Ishikawa (cell line): ENCODE data around the gene ATXN1L.

ENCODE experiments used
- CEBPB ChIP-seq: IDR thresholded peaks from 2 replicates; pipeline ENCODE4 v1.6.1; 2012
- CREB1 ChIP-seq: IDR thresholded peaks from 2 replicates; pipeline ENCODE4 v1.6.1; 2012; ENCODE audit warnings: low read depth
- EGR1 ChIP-seq: IDR thresholded peaks from 2 replicates; pipeline ENCODE4 v1.6.1; 2012
- EP300 ChIP-seq: IDR thresholded peaks from 2 replicates; pipeline ENCODE4 v1.6.1; 2012; ENCODE audit warnings: borderline replicate concordance
- FOXM1 ChIP-seq: IDR thresholded peaks from 2 replicates; pipeline ENCODE4 v1.6.1; 2012; ENCODE audit warnings: low read depth, borderline replicate concordance
- MAX ChIP-seq: IDR thresholded peaks from 2 replicates; pipeline ENCODE4 v1.6.1; 2012
- NFIC ChIP-seq: IDR thresholded peaks from 2 replicates; pipeline ENCODE4 v1.6.1; 2012
- RAD21 ChIP-seq: IDR thresholded peaks from 2 replicates; pipeline ENCODE4 v1.6.1; 2012; ENCODE audit warnings: low read depth
- REST ChIP-seq: IDR thresholded peaks from 2 replicates; pipeline ENCODE4 v1.6.1; 2012; ENCODE audit warnings: low read depth, mild to moderate bottlenecking
- TAF1 ChIP-seq: IDR thresholded peaks from 2 replicates; pipeline ENCODE4 v1.6.1; 2012; ENCODE audit warnings: low read depth, mild to moderate bottlenecking
- TCF12 ChIP-seq: IDR thresholded peaks from 2 replicates; pipeline ENCODE4 v1.6.1; 2012; ENCODE audit warnings: low read depth
- TEAD4 ChIP-seq: IDR thresholded peaks from 2 replicates; pipeline ENCODE4 v1.6.1; 2012
- USF1 ChIP-seq: IDR thresholded peaks from 2 replicates; pipeline ENCODE4 v1.6.1; 2012
- YY1 ChIP-seq: IDR thresholded peaks from 2 replicates; pipeline ENCODE4 v1.6.1; 2012; ENCODE audit warnings: low read depth
- ZBTB7A ChIP-seq: IDR thresholded peaks from 2 replicates; pipeline ENCODE4 v1.6.1; 2012; ENCODE audit warnings: low read depth

ATXN1L gene

GRCh38 chr16:71848622-71849021 is 2.8 kb downstream of the ATXN1L start:
- no peak for TF ChIP-seq TEAD4
- no peak for TF ChIP-seq FOXM1
- no peak for TF ChIP-seq YY1
- TF ChIP-seq CEBPB: no peak
- no peak for TF ChIP-seq ZBTB7A
- no peak for TF ChIP-seq TAF1

GRCh38 chr16:71851746-71852145 is 6.0 kb downstream of the ATXN1L start:
- no peak for TF ChIP-seq ZBTB7A
- TF ChIP-seq RAD21: no peak
- no peak for TF ChIP-seq CEBPB
- TF ChIP-seq FOXM1: no peak
- no peak for TF ChIP-seq MAX
- TF ChIP-seq EP300: no peak
- TF ChIP-seq YY1: no peak

GRCh38 chr16:71852158-71852557 is 6.4 kb downstream of the ATXN1L start:
- no peak for TF ChIP-seq FOXM1
- TF ChIP-seq EGR1: no peak
- TF ChIP-seq YY1: no peak
- TF ChIP-seq MAX: no peak

GRCh38 chr16:71852561-71852960 is 6.8 kb downstream of the ATXN1L start:
- TF ChIP-seq ZBTB7A (no peak), TEAD4 (no peak), TAF1 (no peak), CEBPB (no peak), YY1 (no peak), NFIC (no peak), RAD21 (no peak), FOXM1 (no peak), EP300 (no peak), MAX (no peak), CREB1 (no peak), TCF12 (no peak), EGR1 (no peak), REST (no peak), USF1 (no peak)

GRCh38 chr16:71853413-71853812 is 7.6 kb downstream of the ATXN1L start:
- TF ChIP-seq EP300 (no peak), ZBTB7A (no peak), RAD21 (no peak), TAF1 (no peak), FOXM1 (no peak), TCF12 (no peak), TEAD4 (no peak), YY1 (no peak), CREB1 (no peak), REST (no peak), NFIC (no peak), USF1 (no peak), MAX (no peak), EGR1 (no peak), CEBPB (no peak)
